ENCODE data around the gene EREG.
"Not testable (repeated sequence)": the region's sequence is repeated elsewhere in the genome, so short reads cannot be mapped to it uniquely, and the experiment has no call there.

EREG gene

GRCh38 chr4:74394476-74395136 is 29.7 kb downstream of the EREG start:
- TF ChIP-seq CTCF (IDR thresholded peaks at IDR 0.05; ENCODE audit: insufficient read depth, low read depth, low read length, missing control alignments) = no peak

GRCh38 chr4:74395633-74396032 is 30.7 kb downstream of the EREG start:
- no peak for DNase-seq (ENCODE audit: low read depth)
- H3K4me3 ChIP-seq (ENCODE audit: low read length) = no peak overlapping the region
- no peak for TF ChIP-seq CTCF (IDR thresholded peaks at IDR 0.05; ENCODE audit: insufficient read depth, low read depth, low read length, missing control alignments)

More at GRCh38 chr4:74394476-74395136, 29.7 kb downstream of the EREG start:
- no peak overlapping the region for H3K4me3 ChIP-seq (ENCODE audit: low read length)
- DNase-seq (ENCODE audit: low read depth) = no peak

- H3K4me3 ChIP-seq (ENCODE audit: low read length) = no peak overlapping the region
- no peak for DNase-seq (ENCODE audit: low read depth)
- no peak for TF ChIP-seq CTCF (IDR thresholded peaks at IDR 0.05; ENCODE audit: insufficient read depth, low read depth, low read length, missing control alignments)
Measured at GRCh38 chr4:74397748-74398426, 32.9 kb downstream of the EREG start.

- not testable (repeated sequence) for H3K4me3 ChIP-seq (ENCODE audit: low read length); DNase-seq (ENCODE audit: low read depth)
Measured at GRCh38 chr4:74398894-74399589, 34.1 kb downstream of the EREG start.

- no peak for DNase-seq (ENCODE audit: low read depth)
- no peak overlapping the region for H3K4me3 ChIP-seq (ENCODE audit: low read length)
- TF ChIP-seq CTCF (IDR thresholded peaks at IDR 0.05; ENCODE audit: insufficient read depth, low read depth, low read length, missing control alignments) = no peak
Measured at GRCh38 chr4:74400395-74400794, 35.5 kb downstream of the EREG start.

GRCh38 chr4:74402692-74403456 is 37.9 kb downstream of the EREG start:
- no peak overlapping the region for H3K4me3 ChIP-seq (ENCODE audit: low read length)
- TF ChIP-seq CTCF (IDR thresholded peaks at IDR 0.05; ENCODE audit: insufficient read depth, low read depth, low read length, missing control alignments) = no peak
- no peak for DNase-seq (ENCODE audit: low read depth)

- TF ChIP-seq CTCF (IDR thresholded peaks at IDR 0.05; ENCODE audit: insufficient read depth, low read depth, low read length, missing control alignments) = no peak
- no peak for DNase-seq (ENCODE audit: low read depth)
- H3K4me3 ChIP-seq (ENCODE audit: low read length) = no peak overlapping the region
Measured at GRCh38 chr4:74407891-74408290, 42.9 kb downstream of the EREG start.
